ENCODE measurements around the gene FBXO48.

GRCh38 chr2:68464651-68465050, 2.4 kb downstream of the FBXO48 start:
- TF ChIP-seq POLR2AphosphoS5 (IDR thresholded peaks at IDR 0.05; ENCODE audit: borderline replicate concordance, low read depth, low read length) (no peak), EZH2 (IDR thresholded peaks at IDR 0.05) (no peak)
